Trophoblast cell (in vitro differentiated cells and primary cell): ENCODE results near the gene ALPP.
"Not testable (repeated sequence)": the region's sequence is repeated elsewhere in the genome, so short reads cannot be mapped to it uniquely, and the experiment has no call there.

ENCODE experiments used
- DNase-seq, 2 donors: peaks; one replicate each; pipeline ENCODE4 v3.0.0-alpha.2; 2016
- H2AFZ ChIP-seq: 2 replicates; pipeline ENCODE4 v1.6.1; 2013; ENCODE audit warnings: low read length, moderate library complexity, mild to moderate bottlenecking; ENCODE audit not compliant: insufficient read depth, poor library complexity
- H2AK5ac ChIP-seq: 2 replicates; pipeline ENCODE4 v1.6.1; 2013; ENCODE audit warnings: mild to moderate bottlenecking, low read length
- H2BK120ac ChIP-seq: 2 replicates; pipeline ENCODE4 v1.6.1; 2013; ENCODE audit warnings: low read length, mild to moderate bottlenecking, moderate library complexity; ENCODE audit not compliant: insufficient read depth, poor library complexity
- H2BK12ac ChIP-seq: 2 replicates; pipeline ENCODE4 v1.6.1; 2013; ENCODE audit warnings: mild to moderate bottlenecking, low read length, moderate library complexity
- H2BK5ac ChIP-seq: 2 replicates; pipeline ENCODE4 v1.6.1; 2013; ENCODE audit warnings: low read length, low read depth, moderate library complexity, mild to moderate bottlenecking; ENCODE audit not compliant: poor library complexity
- H3K14ac ChIP-seq: 2 replicates; pipeline ENCODE4 v1.6.1; 2013; ENCODE audit warnings: mild to moderate bottlenecking, low read length
- H3K18ac ChIP-seq: 2 replicates; pipeline ENCODE4 v1.6.1; 2013; ENCODE audit warnings: mild to moderate bottlenecking, low read length
- H3K23ac ChIP-seq: 2 replicates; pipeline ENCODE4 v1.6.1; 2013; ENCODE audit warnings: low read length
- H3K27ac ChIP-seq: 2 replicates; pipeline ENCODE4 v1.5.1; 2013; ENCODE audit warnings: low read depth, mild to moderate bottlenecking, inconsistent platforms, low read length, moderate library complexity
- H3K27me3 ChIP-seq: 2 replicates; pipeline ENCODE4 v1.6.1; 2013; ENCODE audit warnings: inconsistent platforms, mild to moderate bottlenecking, low read length, moderate library complexity; ENCODE audit not compliant: insufficient read depth
- H3K36me3 ChIP-seq, 2 experiments: 1 replicate in 1 of 2; 2 replicates in 1 of 2; pipeline ENCODE4 v1.6.1; 2013; ENCODE audit warnings: low read length in 2 of 2, mild to moderate bottlenecking in 2 of 2, moderate library complexity in 1 of 2; ENCODE audit not compliant: insufficient read depth in 2 of 2, control insufficient read depth in 1 of 2
- H3K4ac ChIP-seq: 2 replicates; pipeline ENCODE4 v1.6.1; 2013; ENCODE audit warnings: low read depth, mild to moderate bottlenecking, low read length, moderate library complexity
- H3K4me1 ChIP-seq, 2 experiments: 1 replicate in 1 of 2; 2 replicates in 1 of 2; pipeline ENCODE4 v1.6.1; 2013; ENCODE audit warnings: low read length in 2 of 2, mild to moderate bottlenecking in 2 of 2, moderate library complexity in 1 of 2; ENCODE audit not compliant: insufficient read depth in 2 of 2, control insufficient read depth in 1 of 2
- H3K4me2 ChIP-seq: 2 replicates; pipeline ENCODE4 v1.6.1; 2013; ENCODE audit warnings: inconsistent platforms, mild to moderate bottlenecking, low read length, moderate library complexity
- H3K4me3 ChIP-seq: 2 replicates; pipeline ENCODE4 v1.5.1; 2013; ENCODE audit warnings: mild to moderate bottlenecking, low read depth, low read length, inconsistent platforms
- H3K79me1 ChIP-seq: one replicate; pipeline ENCODE4 v1.6.1; 2013; ENCODE audit warnings: low read length
- H3K79me2 ChIP-seq: 2 replicates; pipeline ENCODE4 v1.6.1; 2013; ENCODE audit warnings: low read length, mild to moderate bottlenecking; ENCODE audit not compliant: control insufficient read depth, insufficient read depth, poor library complexity
- H3K9ac ChIP-seq: 2 replicates; pipeline ENCODE4 v1.6.1; 2013; ENCODE audit warnings: mild to moderate bottlenecking, low read length
- H3K9me3 ChIP-seq: 2 replicates; pipeline ENCODE4 v1.6.1; 2013; ENCODE audit warnings: low read depth, mild to moderate bottlenecking, control low read depth, inconsistent platforms, low read length; ENCODE audit not compliant: insufficient read depth
- H4K12ac ChIP-seq: 2 replicates; pipeline ENCODE4 v1.6.1; 2013; ENCODE audit warnings: low read depth, mild to moderate bottlenecking, low read length, moderate library complexity
- H4K8ac ChIP-seq: 2 replicates; pipeline ENCODE4 v1.6.1; 2013; ENCODE audit warnings: low read depth, mild to moderate bottlenecking, low read length, moderate library complexity
- H4K91ac ChIP-seq: one replicate; pipeline ENCODE4 v1.6.1; 2013; ENCODE audit warnings: low read depth, mild to moderate bottlenecking, low read length, moderate library complexity
- WGBS: extraction: QIAGEN DNeasy Blood & Tissue Kit; methylation state at CpG from one replicate; pipeline ENCODE4 v1.1.7; 2013; ENCODE audit warnings: missing lambda C conversion rate; ENCODE audit not compliant: insufficient read length, insufficient coverage; ENCODE audit errors: extremely low coverage; 5-methylcytosine and 5-hydroxymethylcytosine counted together

The ALPP gene

GRCh38 chr2:232331641-232332040, 46.9 kb upstream of the ALPP start:
- H3K23ac ChIP-seq, H3K18ac ChIP-seq, H4K8ac ChIP-seq, H3K79me2 ChIP-seq, H2BK5ac ChIP-seq, H2BK120ac ChIP-seq, H3K36me3 ChIP-seq, H4K91ac ChIP-seq, H4K12ac ChIP-seq, H3K9ac ChIP-seq, H3K4me3 ChIP-seq, H2AK5ac ChIP-seq, H3K9me3 ChIP-seq, H2BK12ac ChIP-seq, DNase-seq, H3K4me2 ChIP-seq, H3K14ac ChIP-seq, H3K4ac ChIP-seq, H3K27me3 ChIP-seq, H3K4me1 ChIP-seq, H3K27ac ChIP-seq, H3K79me1 ChIP-seq, H2AFZ ChIP-seq: not testable (repeated sequence)
- WGBS = no CpG with 5 or more reads among the region's 11 CpGs

- not testable (repeated sequence) for H4K8ac ChIP-seq, H2AK5ac ChIP-seq, H3K18ac ChIP-seq, H3K4me3 ChIP-seq, H3K9me3 ChIP-seq, H2BK120ac ChIP-seq, H3K4ac ChIP-seq, H3K79me1 ChIP-seq, H3K4me1 ChIP-seq, H2AFZ ChIP-seq, H3K4me2 ChIP-seq, H3K36me3 ChIP-seq, H3K14ac ChIP-seq, H3K23ac ChIP-seq, H2BK12ac ChIP-seq, DNase-seq, H2BK5ac ChIP-seq, H3K27me3 ChIP-seq, H4K91ac ChIP-seq, H3K9ac ChIP-seq, H3K79me2 ChIP-seq, H3K27ac ChIP-seq, H4K12ac ChIP-seq
- WGBS = no CpG with 5 or more reads among the region's 26 CpGs
These were observed 46.2 kb upstream of the ALPP start for GRCh38 chr2:232332244-232332939.

GRCh38 chr2:232332940-232333259, 45.7 kb upstream of the ALPP start:
- Histone ChIP-seq H2AK5ac (no peak overlapping the region), H2BK5ac (no peak overlapping the region), H3K36me3 (no peaks in the 10 kb centered on the region), H3K14ac (no peak overlapping the region), H3K9me3 (peaks cover 2% of the 10 kb centered on the region), H4K12ac (no peak overlapping the region), H2BK12ac (no peak overlapping the region), H4K8ac (no peak overlapping the region), H3K4ac (no peak overlapping the region), H2BK120ac (no peak overlapping the region), H2AFZ (no peak overlapping the region), H3K79me2 (no peaks in the 10 kb centered on the region), H3K18ac (no peak overlapping the region), H3K9ac (no peak overlapping the region), H3K23ac (no peak overlapping the region), H3K27ac (no peak overlapping the region), H3K4me1 (peaks cover 5 to 10% of the 10 kb centered on the region in 2 experiments), H3K79me1 (no peaks in the 10 kb centered on the region), H3K27me3 (no peaks in the 10 kb centered on the region), H4K91ac (no peak overlapping the region), H3K4me3 (no peak overlapping the region), H3K4me2 (no peak overlapping the region)
- no peak for DNase-seq
- WGBS = no CpG with 5 or more reads among the region's 10 CpGs

- Histone ChIP-seq H3K36me3 (no peaks in the 10 kb centered on the region), H3K27me3 (no peaks in the 10 kb centered on the region), H3K18ac (no peak overlapping the region), H3K4me3 (no peak overlapping the region), H3K4me1 (peaks cover 5 to 10% of the 10 kb centered on the region in 2 experiments), H2AK5ac (no peak overlapping the region), H3K79me2 (no peaks in the 10 kb centered on the region), H3K4ac (no peak overlapping the region), H2BK5ac (no peak overlapping the region), H3K23ac (no peak overlapping the region), H4K8ac (no peak overlapping the region), H3K14ac (no peak overlapping the region), H3K4me2 (no peak overlapping the region), H2BK12ac (no peak overlapping the region), H4K12ac (no peak overlapping the region), H3K79me1 (no peaks in the 10 kb centered on the region), H2AFZ (no peak overlapping the region), H2BK120ac (no peak overlapping the region), H4K91ac (no peak overlapping the region), H3K27ac (no peak overlapping the region), H3K9me3 (peaks cover 2% of the 10 kb centered on the region), H3K9ac (no peak overlapping the region)
- peak in 1 of 2 donors; percentile 7 for DNase-seq
- no CpG with 5 or more reads among the region's 28 CpGs for WGBS
These were observed 45.0 kb upstream of the ALPP start for GRCh38 chr2:232333361-232334135.
